SU-DHL-6 (cell line): ENCODE data around the gene AP3S1.
"Not testable (repeated sequence)": the region's sequence is repeated elsewhere in the genome, so short reads cannot be mapped to it uniquely, and the experiment has no call there.

Experiments
- H2AFZ ChIP-seq: fragments of 200-600 bp; sonication (generic); 2 replicates; pipeline ENCODE4 v1.6.1; 2014; ENCODE audit warnings: low read depth, mild to moderate bottlenecking, moderate library complexity, mixed read lengths, antibody characterized with exemption, low read length; ENCODE audit not compliant: severe bottlenecking
- H3F3A ChIP-seq: fragments of 200-600 bp; shearing (Covaris generic); 2 replicates; pipeline ENCODE4 v1.6.0; 2016; ENCODE audit warnings: antibody characterized with exemption, mild to moderate bottlenecking; ENCODE audit not compliant: insufficient read depth
- H3K27ac ChIP-seq: fragments of 200-600 bp; sonication (generic); 2 replicates; pipeline ENCODE4 v1.5.1; 2016; ENCODE audit warnings: low read depth, mild to moderate bottlenecking, low read length, moderate library complexity, mixed read lengths
- H3K27me3 ChIP-seq: fragments of 200-600 bp; sonication (generic), shearing (Covaris generic); 2 replicates; pipeline ENCODE4 v1.6.0; 2014; ENCODE audit warnings: mild to moderate bottlenecking, low read length
- H3K36me3 ChIP-seq: fragments of 200-600 bp; sonication (generic); 2 replicates; pipeline ENCODE4 v1.6.1; 2014; ENCODE audit warnings: mild to moderate bottlenecking, low read length, mixed read lengths
- H3K4me2 ChIP-seq: fragments of 300-600, 200-600 bp; shearing (Covaris generic), sonication (generic); 2 replicates; pipeline ENCODE4 v1.6.0; 2014; ENCODE audit warnings: low read length, low read depth, mild to moderate bottlenecking; ENCODE audit not compliant: poor library complexity, severe bottlenecking
- H3K4me3 ChIP-seq: fragments of 200-600 bp; sonication (generic); 2 replicates; pipeline ENCODE4 v1.5.1; 2014; ENCODE audit warnings: antibody characterized with exemption, low read length, mild to moderate bottlenecking, mixed read lengths; ENCODE audit not compliant: insufficient read depth, poor library complexity, severe bottlenecking
- H3K79me2 ChIP-seq: fragments of 200-600 bp; sonication (generic); 2 replicates; pipeline ENCODE4 v1.6.1; 2014; ENCODE audit warnings: mild to moderate bottlenecking, low read length, moderate library complexity; ENCODE audit not compliant: insufficient read depth
- H3K9ac ChIP-seq: fragments of 200-600 bp; sonication (generic); 2 replicates; pipeline ENCODE4 v1.7.0; 2014; ENCODE audit warnings: mild to moderate bottlenecking, low read length
- H3K9me2 ChIP-seq: fragments of 200-600 bp; sonication (generic); replicated peaks from 2 replicates; pipeline ENCODE4 v1.6.1; 2014; ENCODE audit warnings: low read length; ENCODE audit not compliant: insufficient read depth
- H3K9me3 ChIP-seq: fragments of 200-600 bp; sonication (generic); 2 replicates; pipeline ENCODE4 v1.6.1; 2014; ENCODE audit warnings: low read length, mixed read lengths; ENCODE audit not compliant: insufficient read depth
- H4K20me1 ChIP-seq: fragments of 200-600 bp; sonication (generic); 2 replicates; pipeline ENCODE4 v1.6.1; 2014; ENCODE audit warnings: low read depth, mild to moderate bottlenecking, antibody characterized with exemption, low read length, moderate library complexity, mixed read lengths
- CTCF ChIP-seq: fragments of 200-600 bp; sonication (generic); IDR thresholded peaks from one replicate; pipeline ENCODE4 v1.5.1; 2017; ENCODE audit warnings: antibody characterized with exemption, mild to moderate bottlenecking, low read length, moderate library complexity; ENCODE audit not compliant: insufficient read depth, poor library complexity, severe bottlenecking
- EZH2phosphoT487 ChIP-seq: fragments of 200-600 bp; sonication (generic), shearing (Covaris generic); conservative IDR thresholded peaks from 2 replicates; pipeline ENCODE4 v1.6.1; 2018; ENCODE audit warnings: mild to moderate bottlenecking, antibody characterized with exemption, low read length, moderate library complexity, mixed read lengths

The AP3S1 gene

GRCh38 chr5:115898656-115899055 lies 56.9 kb downstream of the AP3S1 start:
- Histone ChIP-seq H3K4me3 (no peak overlapping the region), H3K9me3 (no peaks in the 10 kb centered on the region), H3K36me3 (no peaks in the 10 kb centered on the region), H3K79me2 (no peaks in the 10 kb centered on the region), H3K9ac (no peak overlapping the region), H4K20me1 (no peaks in the 10 kb centered on the region), H3K9me2 (no peaks in the 10 kb centered on the region), H3K27me3 (no peaks in the 10 kb centered on the region), H3K4me2 (no peak overlapping the region), H3F3A (no peaks in the 10 kb centered on the region), H2AFZ (no peak overlapping the region), H3K27ac (no peak overlapping the region)
- TF ChIP-seq EZH2phosphoT487 = no peak
- TF ChIP-seq CTCF = no peak

- H3K79me2 ChIP-seq = no peaks in the 10 kb centered on the region
- H3K9me2 ChIP-seq = no peaks in the 10 kb centered on the region
- no peaks in the 10 kb centered on the region for H3K36me3 ChIP-seq
- H3K9ac ChIP-seq = no peak overlapping the region
- H3F3A ChIP-seq = peaks cover 7% of the 10 kb centered on the region; the same call in 1 of the 2 replicates
- H2AFZ ChIP-seq = no peak overlapping the region
- H3K4me3 ChIP-seq = no peak overlapping the region
- no peaks in the 10 kb centered on the region for H3K9me3 ChIP-seq
- TF ChIP-seq CTCF = no peak
- no peak for TF ChIP-seq EZH2phosphoT487
- peak overlapping the region; percentile 43 for H3K4me2 ChIP-seq
- no peaks in the 10 kb centered on the region for H4K20me1 ChIP-seq
- peak overlapping the region; percentile 83 for H3K27ac ChIP-seq
- no peaks in the 10 kb centered on the region for H3K27me3 ChIP-seq
Observed at GRCh38 chr5:115907177-115907576, 65.4 kb downstream of the AP3S1 start.

GRCh38 chr5:115913623-115914400 lies 72.1 kb downstream of the AP3S1 start:
- not testable (repeated sequence) for H3K9me3 ChIP-seq, H3K27me3 ChIP-seq, H3K4me3 ChIP-seq, H3K27ac ChIP-seq, H3K9me2 ChIP-seq, H3K9ac ChIP-seq, H3K79me2 ChIP-seq, H3K36me3 ChIP-seq, H2AFZ ChIP-seq, H4K20me1 ChIP-seq, H3K4me2 ChIP-seq, H3F3A ChIP-seq

GRCh38 chr5:115920171-115920725 lies 78.5 kb downstream of the AP3S1 start:
- Histone ChIP-seq H3K79me2 (no peaks in the 10 kb centered on the region), H3F3A (no peaks in the 10 kb centered on the region), H2AFZ (no peak overlapping the region), H4K20me1 (no peaks in the 10 kb centered on the region), H3K27ac (no peak overlapping the region), H3K9me3 (no peaks in the 10 kb centered on the region), H3K27me3 (no peaks in the 10 kb centered on the region), H3K9ac (no peak overlapping the region), H3K4me3 (no peak overlapping the region), H3K36me3 (no peaks in the 10 kb centered on the region), H3K9me2 (no peaks in the 10 kb centered on the region), H3K4me2 (no peak overlapping the region)
- no peak for TF ChIP-seq EZH2phosphoT487
- TF ChIP-seq CTCF = no peak

- not testable (repeated sequence) for H3K9me2 ChIP-seq, H4K20me1 ChIP-seq, H3F3A ChIP-seq, H3K36me3 ChIP-seq, H3K4me3 ChIP-seq, H3K27ac ChIP-seq, H3K4me2 ChIP-seq, H3K9me3 ChIP-seq, H3K79me2 ChIP-seq, H3K27me3 ChIP-seq, H3K9ac ChIP-seq, H2AFZ ChIP-seq
Observed at GRCh38 chr5:115928578-115929407, 87.1 kb downstream of the AP3S1 start.
